ENCODE measurements around the gene SYT3. TPM values are rescaled to one million over a fixed set of nuclear protein-coding genes. Genes with fewer than 3 reads are reported as not detected.

SYT3 gene
- total RNA-seq, 1 experiment from 2014 or later, result 14.6 TPM

GRCh38 chr19:50647879-50648615 is 8.4 kb upstream of the SYT3 start:
- no peak overlapping the region for H3K4me3 Mint-ChIP-seq
- DNase-seq (ENCODE audit: low spot score), result no peak
- H3K4me1 Mint-ChIP-seq, result peaks cover 11% of the 10 kb centered on the region
- CTCF ChIA-PET, result interaction anchor here (0.9 to 1.5 kb wide), 6 partner anchors 21 to 315 kb away, joined by 3 to 6 read pairs (median 4); no protein-coding TSS in a partner anchor
- no peak overlapping the region for H3K27ac Mint-ChIP-seq
- no peaks in the 10 kb centered on the region for H3K9me3 Mint-ChIP-seq
- peaks cover 22% of the 10 kb centered on the region for H3K27me3 Mint-ChIP-seq (ENCODE audit: low read depth)
- POLR2A ChIA-PET, result interaction anchor here (0.6 kb wide), 1 partner anchor 106 kb away, joined by 3 read pairs; no protein-coding TSS in a partner anchor
- no peak for TF ChIP-seq ZNF232 (CRISPR knock-in tag; IDR thresholded peaks at IDR 0.05)
- no peak for TF ChIP-seq ZNF281 (CRISPR knock-in tag; IDR thresholded peaks at IDR 0.05)
- TF ChIP-seq ATF3 (CRISPR knock-in tag; conservative IDR thresholded peaks at IDR 0.05), result no peak
- TF ChIP-seq TEAD4 (CRISPR knock-in tag; IDR thresholded peaks at IDR 0.05), result no peak
- TF ChIP-seq ERG (CRISPR knock-in tag; IDR thresholded peaks at IDR 0.05), result no peak
- TF ChIP-seq ZNF671 (CRISPR knock-in tag; IDR thresholded peaks at IDR 0.05), result no peak
- no peak for TF ChIP-seq TP53 (CRISPR knock-in tag; IDR thresholded peaks at IDR 0.05)
- no peak for TF ChIP-seq USF2 (CRISPR knock-in tag; IDR thresholded peaks at IDR 0.05)
- no peaks in the 10 kb centered on the region for H3K36me3 Mint-ChIP-seq
- no peak for ATAC-seq

GRCh38 chr19:50646074-50646807 is 6.6 kb upstream of the SYT3 start:
- ChIA-PET POLR2A (no interaction called here), CTCF (interaction anchor here (0.6 to 1.0 kb wide), 2 partner anchors 12 to 80 kb away, joined by 3 to 5 read pairs; no protein-coding TSS in a partner anchor)
- Mint-ChIP-seq H3K27ac (no peak overlapping the region), H3K4me3 (no peak overlapping the region), H3K4me1 (peaks cover 9% of the 10 kb centered on the region), H3K27me3 (ENCODE audit: low read depth) (peaks cover 14% of the 10 kb centered on the region), H3K9me3 (no peaks in the 10 kb centered on the region), H3K36me3 (no peaks in the 10 kb centered on the region)
- DNase-seq (ENCODE audit: low spot score) (no peak), ATAC-seq (no peak)
- no peak for TF ChIP-seq GABPB1 (CRISPR knock-in tag; IDR thresholded peaks at IDR 0.05)
- no peak for TF ChIP-seq KAT7 (CRISPR knock-in tag; IDR thresholded peaks at IDR 0.05; ENCODE audit: borderline replicate concordance)

GRCh38 chr19:50645107-50645506 is 5.4 kb upstream of the SYT3 start:
- H3K4me1 Mint-ChIP-seq, result peaks cover 10% of the 10 kb centered on the region
- CTCF ChIA-PET, result no interaction called here
- DNase-seq (ENCODE audit: low spot score) (no peak), ATAC-seq (no peak)
- H3K27me3 Mint-ChIP-seq (ENCODE audit: low read depth), result peaks cover 17% of the 10 kb centered on the region
- H3K36me3 Mint-ChIP-seq, result no peaks in the 10 kb centered on the region
- H3K4me3 Mint-ChIP-seq, result no peak overlapping the region
- H3K9me3 Mint-ChIP-seq, result no peaks in the 10 kb centered on the region
- no peak overlapping the region for H3K27ac Mint-ChIP-seq
- POLR2A ChIA-PET, result no interaction called here
- TF ChIP-seq GTF2I (CRISPR knock-in tag; conservative IDR thresholded peaks at IDR 0.05), result no peak
- no peak for TF ChIP-seq MAX (CRISPR knock-in tag; IDR thresholded peaks at IDR 0.05)
- no peak for TF ChIP-seq NR1H2 (CRISPR knock-in tag; IDR thresholded peaks at IDR 0.05)
- TF ChIP-seq AR (CRISPR knock-in tag; IDR thresholded peaks at IDR 0.05), result no peak
- TF ChIP-seq CBFB (CRISPR knock-in tag; IDR thresholded peaks at IDR 0.05; ENCODE audit: low read depth), result no peak
- TF ChIP-seq ATF2 (CRISPR knock-in tag; IDR thresholded peaks at IDR 0.05; ENCODE audit: borderline replicate concordance, low read depth), result no peak
- TF ChIP-seq TEAD4 (CRISPR knock-in tag; IDR thresholded peaks at IDR 0.05), result no peak
- TF ChIP-seq ZNF281 (CRISPR knock-in tag; IDR thresholded peaks at IDR 0.05), result no peak
